ENCODE data around the gene FGF12.

FGF12 gene

DNA sequence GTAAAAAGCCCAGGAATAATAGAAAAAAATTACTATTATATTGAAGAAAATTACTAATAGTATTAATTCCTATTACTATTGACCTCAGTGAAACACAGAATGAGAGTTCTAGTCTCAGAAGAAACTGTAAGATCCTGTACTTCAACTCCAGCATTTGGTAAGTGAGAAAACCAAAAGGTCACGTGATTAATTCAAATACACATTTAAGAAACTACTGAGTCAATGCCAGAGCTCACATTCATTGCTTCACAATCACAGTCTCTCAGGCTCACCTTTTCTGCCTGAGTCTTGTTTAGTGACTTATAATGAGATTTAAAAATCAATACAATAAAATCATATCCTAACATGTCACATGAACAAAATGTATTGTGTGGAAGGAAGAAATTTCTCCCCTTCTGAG lies 556.1 kb downstream of the FGF12 start:
- DNase-seq, result no peak

DNA sequence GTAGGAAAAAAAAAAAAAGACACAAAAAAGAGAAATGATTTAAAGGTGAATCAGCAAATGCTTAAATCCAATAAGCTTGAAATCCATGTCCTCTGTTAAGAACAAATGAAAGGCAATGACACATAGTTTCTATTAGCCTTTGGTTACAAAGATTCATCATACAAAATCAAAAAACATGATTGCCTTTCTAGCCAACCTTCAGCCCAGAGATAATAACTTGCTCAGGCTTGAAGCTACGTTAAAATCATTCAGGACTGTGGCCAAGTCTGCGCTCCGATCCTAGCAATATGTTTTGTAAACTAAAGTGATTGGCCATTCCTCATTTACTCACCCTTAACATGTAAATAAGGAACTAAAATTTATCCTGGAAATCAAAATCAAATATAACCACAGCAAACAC lies 556.7 kb downstream of the FGF12 start:
- no peak for DNase-seq

DNA sequence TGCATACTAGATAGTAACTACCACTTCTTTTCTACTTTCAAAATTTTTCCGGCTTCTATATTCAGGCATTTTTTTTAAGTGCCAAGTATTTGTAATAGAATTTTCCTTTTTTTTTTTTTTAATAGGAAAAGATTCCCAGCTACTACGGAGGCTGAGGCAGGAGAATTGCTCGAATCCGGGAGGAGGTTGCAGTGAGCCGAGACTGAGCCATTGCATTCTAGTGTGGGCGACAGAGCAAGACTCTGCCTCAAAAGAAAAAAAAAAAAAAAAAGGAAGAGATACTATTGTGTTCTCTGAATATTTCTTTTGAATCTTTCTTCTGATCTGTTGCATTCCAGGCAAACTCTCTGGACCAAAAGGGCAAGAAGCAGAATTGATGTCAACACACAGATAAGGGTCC lies 557.3 kb downstream of the FGF12 start:
- DNase-seq, result no peak

DNA sequence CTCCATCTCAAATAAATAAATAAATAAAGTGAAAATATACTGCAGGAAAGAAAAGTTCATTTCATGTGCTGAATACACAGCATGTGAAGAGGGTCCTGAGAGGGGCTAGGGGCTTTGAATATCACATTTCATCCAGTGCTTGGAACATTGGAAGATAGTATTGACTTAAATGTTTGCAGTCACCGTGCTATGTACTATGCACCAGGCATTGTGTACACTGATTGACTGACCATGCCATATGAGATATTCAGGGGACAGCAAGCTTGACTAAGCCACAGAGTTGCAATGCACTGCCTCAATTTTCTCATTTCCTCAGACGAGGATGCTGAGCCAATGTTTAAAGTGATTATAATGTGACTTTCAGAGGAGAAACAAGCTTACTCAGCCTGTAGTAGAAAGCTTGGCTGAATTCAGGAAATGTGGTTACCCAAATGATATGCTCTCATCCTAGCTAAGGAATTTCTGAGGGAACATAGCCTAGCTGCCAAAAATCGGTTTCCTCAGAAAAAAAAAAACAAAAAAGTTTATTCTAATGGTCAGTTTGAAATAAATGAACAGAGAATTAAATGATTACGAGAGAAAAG lies 557.9 kb downstream of the FGF12 start:
- no peak for DNase-seq

DNA sequence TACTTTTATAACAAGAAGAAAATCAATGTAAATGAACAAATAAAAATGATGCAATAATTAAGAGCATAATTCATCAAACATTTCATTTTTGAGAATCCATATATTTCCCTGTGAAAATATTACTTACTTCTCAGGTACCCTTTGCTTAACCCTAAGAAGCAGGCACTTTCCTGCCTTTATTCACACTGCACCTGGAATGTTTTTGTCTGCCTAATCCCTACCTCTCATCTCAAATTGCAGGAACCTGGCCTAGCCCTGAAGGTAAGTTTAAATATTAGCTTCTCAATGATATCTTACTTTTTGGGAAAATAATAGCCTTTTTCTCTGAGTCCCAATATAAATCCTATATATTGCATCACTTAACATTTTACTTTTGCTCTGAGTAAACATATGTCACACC lies 559.1 kb downstream of the FGF12 start:
- no peak for DNase-seq

DNA sequence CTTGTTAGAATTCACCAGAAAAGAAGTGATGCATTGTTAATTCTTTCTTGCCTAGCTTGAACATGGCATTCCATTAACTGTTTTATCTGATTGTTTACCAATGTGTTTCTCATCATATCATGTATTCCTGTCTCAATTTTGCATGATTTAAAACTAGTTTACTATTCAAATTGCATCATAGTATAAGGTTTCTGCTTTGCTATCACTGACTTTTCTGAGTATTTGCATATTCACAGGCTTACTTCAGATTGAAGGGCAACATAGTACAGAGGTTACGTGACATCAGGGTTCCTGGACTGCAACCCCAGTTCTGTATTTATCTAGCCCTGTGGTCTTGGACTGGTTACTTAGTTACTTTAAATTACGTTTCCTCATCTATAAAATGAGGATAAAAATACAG lies 561.8 kb downstream of the FGF12 start:
- no peak for DNase-seq

DNA sequence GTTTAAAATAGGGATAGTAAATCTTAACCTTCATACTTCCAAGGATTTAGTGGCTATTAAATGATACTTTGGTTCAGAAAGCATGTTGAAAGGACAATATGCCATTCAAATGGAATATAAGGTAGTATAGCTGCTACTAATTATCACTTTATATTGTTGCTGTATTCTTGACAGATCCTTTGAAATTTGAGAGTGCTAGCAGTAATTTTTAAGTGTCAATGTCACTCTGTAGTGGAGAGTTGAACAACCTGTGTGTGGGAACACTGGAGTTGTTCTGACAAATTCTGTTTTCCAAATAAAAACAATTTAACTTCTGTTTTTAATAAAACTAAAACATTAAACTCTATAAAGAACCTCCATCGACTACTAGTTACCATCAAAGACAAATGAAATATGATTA lies 565.7 kb downstream of the FGF12 start:
- peak; percentile 43 for DNase-seq

DNA sequence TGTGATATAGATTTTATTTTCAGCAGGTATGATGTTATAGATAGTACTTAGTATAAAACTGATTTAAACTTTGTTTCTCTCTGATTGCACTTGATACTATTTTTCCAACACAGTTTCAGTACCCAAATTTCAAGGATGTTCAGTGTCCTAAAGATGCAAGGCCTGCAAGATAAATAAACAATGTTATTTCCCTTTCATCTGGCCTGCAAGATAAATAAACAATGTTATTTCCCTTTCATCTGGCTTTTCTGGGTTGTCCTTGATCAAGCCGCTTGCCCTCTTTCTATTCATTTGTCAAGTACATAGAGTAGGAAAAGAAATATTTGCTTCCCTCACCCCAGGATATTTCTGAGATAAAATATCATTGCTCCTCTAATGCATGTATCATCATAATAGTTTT lies 571.0 kb downstream of the FGF12 start:
- DNase-seq, result no peak

DNA sequence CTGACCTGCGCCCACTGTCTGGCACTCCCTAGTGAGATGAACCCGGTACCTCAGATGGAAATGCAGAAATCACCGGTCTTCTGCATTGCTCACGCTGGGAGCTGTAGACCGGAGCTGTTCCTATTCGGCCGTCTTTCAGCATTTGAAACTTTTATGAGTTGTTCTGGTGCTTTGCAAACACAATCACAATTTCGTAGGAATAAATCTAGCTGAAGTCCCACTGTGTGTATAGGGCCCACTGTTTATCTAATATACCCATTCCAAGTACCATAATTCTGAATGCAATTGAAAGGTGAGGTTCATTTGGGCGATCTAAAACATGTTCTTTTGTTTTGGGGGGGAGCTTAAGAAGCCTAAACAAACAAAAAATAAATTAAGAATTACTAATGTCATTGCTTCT lies 572.1 kb downstream of the FGF12 start:
- DNase-seq, result no peak

DNA sequence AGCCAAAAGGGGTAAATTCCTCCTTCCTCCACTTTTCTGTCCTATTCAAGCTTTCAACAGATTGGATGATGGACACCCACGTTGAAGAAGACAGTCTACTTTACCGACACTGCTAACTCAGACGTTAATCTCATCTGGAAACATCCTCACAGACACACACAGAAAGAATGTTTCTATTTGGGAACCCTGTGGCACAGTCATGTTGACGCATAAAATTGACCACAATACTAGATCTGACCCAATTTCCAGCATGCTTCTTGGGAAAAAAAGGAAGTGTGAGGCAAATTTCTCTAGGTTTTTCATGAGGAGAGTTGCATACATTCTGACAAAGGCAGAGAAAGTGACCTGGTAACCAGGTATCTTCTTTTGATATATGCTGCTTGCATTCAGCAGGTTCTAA lies 594.1 kb downstream of the FGF12 start:
- no peak for DNase-seq

DNA sequence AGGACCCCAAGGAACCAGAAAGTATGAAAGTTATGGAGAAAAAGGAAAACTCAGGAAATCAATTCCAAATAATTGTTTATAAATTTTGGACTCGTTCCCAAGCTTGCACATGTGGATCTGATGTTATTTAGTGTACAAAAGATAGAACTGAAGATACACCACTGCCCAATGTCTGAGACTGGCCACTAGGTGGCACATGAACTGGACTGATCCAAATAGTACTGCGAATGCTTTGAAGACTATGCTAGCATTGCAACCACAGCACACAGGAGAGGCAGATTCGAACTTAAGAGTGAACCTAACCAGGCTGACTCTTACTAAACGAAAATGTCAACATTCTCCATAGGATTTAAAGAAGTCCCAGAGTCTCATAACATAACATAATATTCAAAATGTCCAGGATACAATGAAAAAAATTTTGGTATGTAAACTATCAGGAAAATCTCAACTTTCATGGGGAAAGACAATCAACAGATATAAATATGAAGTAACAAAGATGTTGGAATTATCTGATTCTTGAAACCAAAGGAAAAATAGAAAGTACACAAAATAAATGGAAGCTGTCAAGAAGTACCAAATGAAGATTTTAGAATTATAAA lies 596.7 kb downstream of the FGF12 start:
- DNase-seq, result peak; percentile 71

DNA sequence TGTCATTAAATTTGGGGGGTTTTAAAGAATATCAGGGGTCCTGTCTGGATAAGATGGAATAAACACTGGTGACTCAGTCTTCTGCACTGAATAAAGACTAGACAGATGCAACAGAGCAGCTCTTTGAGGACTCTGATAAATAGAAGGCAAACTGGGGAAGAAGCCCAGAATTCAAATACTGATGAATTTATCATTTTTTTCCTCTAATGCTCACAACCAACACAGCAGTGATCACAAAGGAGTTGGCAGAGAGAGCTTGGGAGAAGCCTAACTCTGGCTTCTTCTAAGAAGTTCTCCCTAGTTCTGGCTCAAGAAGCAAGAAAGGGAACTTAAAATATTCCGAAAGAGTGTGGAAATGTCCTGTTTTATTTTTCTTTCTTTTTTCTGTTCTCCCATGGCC lies 597.8 kb downstream of the FGF12 start:
- no peak for DNase-seq

DNA sequence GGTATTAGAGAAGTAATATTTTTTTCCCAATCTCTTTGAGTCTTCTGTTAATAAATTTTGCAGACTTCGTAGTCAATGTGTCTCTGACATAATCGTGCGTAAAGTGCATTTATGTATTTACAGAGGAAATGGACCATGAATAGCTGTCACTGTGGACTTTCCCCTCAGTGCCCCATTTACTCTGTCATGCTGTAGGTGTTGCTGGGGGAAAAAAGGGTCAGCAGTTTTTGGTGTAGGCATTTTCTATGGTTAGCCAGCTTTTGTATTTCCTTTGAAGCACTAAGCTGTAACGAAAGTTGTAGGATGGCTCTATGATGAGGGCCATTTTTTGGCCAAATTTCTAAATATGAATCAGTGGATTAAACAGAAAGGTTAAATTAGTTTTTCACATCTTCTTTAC lies 598.4 kb downstream of the FGF12 start:
- no peak for DNase-seq

DNA sequence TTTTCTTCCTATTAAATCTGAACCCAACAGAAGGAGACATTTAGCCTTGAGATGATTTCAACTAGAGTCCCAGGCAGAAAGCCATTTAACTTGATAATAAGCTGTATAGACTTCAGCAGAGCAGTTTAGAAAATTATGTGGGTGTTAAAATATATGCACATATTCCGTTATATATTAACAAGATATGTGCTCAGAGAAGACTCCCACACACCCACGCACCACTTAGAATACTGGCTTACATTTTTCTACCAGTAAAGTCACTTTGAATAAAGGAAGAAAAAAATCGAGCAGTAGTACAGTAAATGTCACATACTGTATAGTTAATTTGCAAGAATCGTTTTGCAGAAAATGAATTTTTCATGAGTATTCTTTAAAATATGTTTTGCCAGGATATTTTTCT lies 599.3 kb downstream of the FGF12 start:
- no peak for DNase-seq

DNA sequence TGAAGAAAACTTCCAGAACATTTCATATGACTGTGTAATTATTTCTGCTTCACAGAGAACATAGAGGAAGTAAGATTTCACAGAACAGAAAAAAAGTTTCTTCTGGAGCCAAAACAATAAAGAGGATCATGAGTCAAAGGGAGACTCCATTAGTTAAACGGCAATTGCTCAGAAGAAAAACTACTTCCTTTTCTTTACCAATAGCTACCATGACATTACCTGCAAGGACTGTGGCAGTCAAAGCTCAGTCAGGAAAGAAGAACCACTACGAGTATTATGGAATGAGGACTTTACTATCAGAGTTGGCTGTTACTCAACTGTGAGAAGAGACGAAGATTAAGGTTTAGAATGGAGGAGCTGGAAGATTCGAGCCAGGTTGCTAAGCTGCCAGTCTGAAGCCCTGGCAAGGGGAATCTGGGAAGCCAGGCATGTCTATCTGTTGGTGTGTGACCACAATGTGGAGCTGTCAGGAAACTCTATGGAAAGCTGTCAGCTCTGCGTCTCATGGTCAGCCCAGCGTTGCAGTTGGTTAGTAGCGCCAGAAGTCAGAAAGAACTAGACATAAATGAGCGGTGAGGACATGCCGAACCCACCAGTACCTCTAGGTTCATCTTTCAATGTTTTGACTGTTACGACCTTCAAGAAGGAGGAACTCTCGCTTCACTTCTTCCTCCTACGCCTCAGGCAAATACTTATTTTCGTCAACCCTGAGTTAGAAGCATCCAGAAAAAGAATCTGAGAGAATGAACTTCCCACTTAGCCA lies 604.3 kb downstream of the FGF12 start:
- no peak for DNase-seq

DNA sequence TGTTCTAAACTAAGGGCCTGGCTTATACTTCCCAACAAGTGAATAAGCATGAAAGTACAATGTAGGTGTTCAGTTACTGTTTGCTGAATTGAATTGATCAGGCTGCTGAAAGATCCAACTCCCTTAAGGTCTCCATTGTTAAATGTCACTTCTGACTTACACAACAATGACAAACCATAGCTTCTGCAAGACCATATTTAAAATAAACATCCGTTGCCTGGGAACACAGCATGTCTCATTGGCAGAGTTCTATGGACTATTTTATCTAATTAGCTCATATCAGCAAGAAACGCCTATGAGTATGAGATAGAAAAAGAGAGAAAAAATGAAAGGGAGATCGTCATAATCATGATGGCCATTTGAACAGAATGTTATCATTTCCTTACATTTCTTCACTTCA lies 605.4 kb downstream of the FGF12 start:
- DNase-seq, result no peak

DNA sequence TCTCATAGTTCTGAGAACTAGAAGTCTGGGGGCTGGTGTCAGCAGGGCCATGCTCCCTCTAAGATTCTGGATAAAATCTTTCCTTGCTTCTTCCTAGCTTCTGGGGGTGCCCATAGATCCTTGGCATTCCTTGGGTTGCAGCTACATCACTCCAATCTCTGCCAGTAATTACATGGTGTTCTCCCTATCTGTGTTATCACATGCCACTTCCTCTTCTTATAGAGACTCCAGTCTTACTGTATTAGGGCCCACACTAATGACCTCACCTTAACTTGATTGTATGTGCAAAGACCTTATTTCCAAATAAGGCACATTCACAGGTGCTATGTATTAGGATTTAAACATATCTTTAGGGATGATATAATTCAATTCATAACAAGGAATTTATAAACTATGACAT lies 618.5 kb downstream of the FGF12 start:
- no peak for DNase-seq

DNA sequence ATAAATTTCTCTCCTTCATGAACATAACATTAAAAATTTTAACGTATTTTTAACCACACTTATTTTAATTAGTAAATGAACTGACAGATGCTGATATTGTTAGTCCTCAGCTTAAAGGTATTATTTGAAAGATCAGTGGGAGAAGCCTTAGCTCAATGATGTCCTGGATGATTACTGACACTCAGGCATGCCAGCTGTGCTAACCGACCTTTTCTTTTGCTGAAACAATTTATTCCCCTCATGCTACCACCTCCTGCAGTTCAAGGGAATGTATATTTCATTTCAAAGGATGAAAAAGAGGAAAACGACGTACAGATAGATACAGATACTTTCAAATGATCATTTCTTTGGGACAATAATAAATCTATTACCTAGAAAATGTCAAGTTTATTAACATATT lies 620.8 kb downstream of the FGF12 start:
- no peak for DNase-seq

DNA sequence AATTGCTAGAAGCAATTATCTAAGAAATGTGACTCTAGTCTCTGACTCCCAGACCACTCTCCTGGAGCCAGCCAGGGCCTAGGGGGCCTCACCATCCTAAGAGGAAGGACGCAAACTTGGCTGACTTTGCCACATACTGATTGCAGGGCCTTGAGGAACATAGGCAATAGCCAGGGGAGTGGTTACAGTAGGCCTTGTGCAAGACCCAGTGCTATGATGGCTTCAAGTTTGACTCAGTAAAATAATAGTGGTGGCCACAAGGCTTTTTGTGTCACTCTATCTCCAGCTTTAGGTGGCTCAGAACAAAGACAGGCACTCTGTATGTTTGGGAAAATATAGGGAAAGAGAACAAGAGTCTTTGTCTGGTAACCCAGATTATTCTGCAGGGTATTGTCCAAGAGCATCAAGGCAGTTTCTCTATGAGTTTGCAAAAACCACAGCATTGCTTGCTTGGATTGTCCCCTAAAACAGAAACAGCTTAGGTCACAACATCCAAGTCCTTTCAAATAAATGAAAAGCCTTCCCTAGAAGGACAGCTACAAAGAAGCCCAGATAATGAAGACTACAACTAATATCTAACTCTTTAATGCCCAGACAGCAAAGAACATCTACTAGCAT lies 634.8 kb downstream of the FGF12 start:
- no peak for DNase-seq

DNA sequence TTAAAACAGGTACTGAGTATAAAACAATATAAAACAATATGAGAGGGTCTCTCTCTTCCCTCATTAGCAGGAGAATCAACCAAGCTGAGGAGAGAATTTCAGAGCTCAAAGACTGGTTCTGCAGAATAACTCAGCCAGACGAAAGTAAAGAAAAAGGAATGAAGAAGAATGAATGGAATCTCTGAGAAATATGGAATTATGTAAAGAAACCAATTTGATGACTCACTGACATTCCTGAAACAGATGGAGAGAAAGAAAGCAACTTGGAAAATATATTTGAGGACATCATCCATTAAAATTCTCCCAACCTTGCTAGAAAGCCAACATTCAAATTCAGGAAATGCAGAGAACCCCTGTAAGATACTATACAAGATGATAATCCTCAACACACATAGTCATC lies 635.5 kb downstream of the FGF12 start:
- no peak for DNase-seq

DNA sequence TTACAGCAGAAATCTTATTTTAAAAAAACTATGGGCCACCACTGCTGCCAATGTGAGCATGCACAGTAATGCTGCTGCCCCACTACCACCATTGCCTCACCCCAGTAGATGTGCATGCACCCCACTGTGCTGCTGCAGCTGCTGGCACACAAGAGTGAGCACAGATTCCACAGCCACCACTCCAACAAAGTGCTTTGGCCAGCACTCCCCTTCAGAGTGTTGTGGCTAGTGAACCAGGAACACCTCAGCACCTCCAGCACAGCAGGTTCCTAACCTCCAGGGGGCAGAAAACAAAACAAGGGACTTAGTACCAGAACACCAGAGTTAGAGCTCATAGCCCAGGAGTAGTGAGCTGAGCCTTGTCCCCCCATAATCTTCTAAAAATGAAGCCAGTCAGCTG lies 636.8 kb downstream of the FGF12 start:
- DNase-seq, result no peak
